Neural cell (in vitro differentiated cells): ENCODE results near the gene YTHDC2. TPM values are rescaled to one million over a fixed set of nuclear protein-coding genes. Genes with fewer than 3 reads are reported as not detected.

Experiments
- H2AFZ ChIP-seq: fragments of 200-600, 300-800 bp; sonication (generic), shearing (Covaris generic); 2 replicates; pipeline ENCODE4 v1.6.0; 2014; ENCODE audit warnings: low read depth, mild to moderate bottlenecking, antibody characterized with exemption, low read length, moderate library complexity
- H3F3A ChIP-seq: fragments of 200-600 bp; shearing (Covaris generic); 2 replicates; pipeline ENCODE4 v1.6.1; 2016; ENCODE audit warnings: mild to moderate bottlenecking, moderate library complexity, mixed read lengths, antibody characterized with exemption, low read length; ENCODE audit not compliant: insufficient read depth, poor library complexity, severe bottlenecking
- H3K27ac ChIP-seq: fragments of 200-600, 300-800 bp; sonication (generic), shearing (Covaris generic); 2 replicates; pipeline ENCODE4 v1.5.1; 2014; ENCODE audit warnings: mild to moderate bottlenecking, low read length, moderate library complexity
- H3K27me3 ChIP-seq: fragments of 300-800, 200-600 bp; sonication (generic), shearing (Covaris generic); 2 replicates; pipeline ENCODE4 v1.6.0; 2014; ENCODE audit warnings: mild to moderate bottlenecking, low read depth, low read length, moderate library complexity; ENCODE audit not compliant: insufficient read depth
- H3K36me3 ChIP-seq: fragments of 300-800, 200-600 bp; sonication (generic), shearing (Covaris generic); 2 replicates; pipeline ENCODE4 v1.5.1; 2014; ENCODE audit warnings: mild to moderate bottlenecking, antibody characterized with exemption, low read length, moderate library complexity; ENCODE audit not compliant: insufficient read depth
- H3K4me2 ChIP-seq: fragments of 300-800, 200-600 bp; sonication (generic), shearing (Covaris generic); 2 replicates; pipeline ENCODE4 v1.6.0; 2014; ENCODE audit warnings: mild to moderate bottlenecking, low read length
- H3K4me3 ChIP-seq: fragments of 300-800, 200-600 bp; sonication (generic), shearing (Covaris generic); 2 replicates; pipeline ENCODE4 v1.5.1; 2014; ENCODE audit warnings: mild to moderate bottlenecking, low read length, moderate library complexity
- H3K79me2 ChIP-seq: fragments of 200-600 bp; shearing (Covaris generic); replicated peaks from 2 replicates; pipeline ENCODE4 v1.6.0; 2014; ENCODE audit warnings: mild to moderate bottlenecking, low read length, moderate library complexity; ENCODE audit not compliant: insufficient read depth
- H3K9ac ChIP-seq: fragments of 300-800, 200-600 bp; sonication (generic), shearing (Covaris generic); 2 replicates; pipeline ENCODE4 v1.6.1; 2016; ENCODE audit warnings: mild to moderate bottlenecking, low read length, mixed read lengths
- H3K9me2 ChIP-seq: fragments of 200-600 bp; shearing (Covaris generic); 2 replicates; pipeline ENCODE4 v1.6.1; 2016; ENCODE audit warnings: mild to moderate bottlenecking, low read length, mixed read lengths; ENCODE audit not compliant: insufficient read depth
- H3K9me3 ChIP-seq: fragments of 200-600, 300-800 bp; sonication (generic), shearing (Covaris generic); 2 replicates; pipeline ENCODE4 v1.6.1; 2016; ENCODE audit warnings: mild to moderate bottlenecking, mixed run types, low read length, moderate library complexity, mixed read lengths
- H4K20me1 ChIP-seq: fragments of 200-600 bp; shearing (Covaris generic); 2 replicates; pipeline ENCODE4 v1.6.1; 2016; ENCODE audit warnings: mild to moderate bottlenecking, mixed run types; ENCODE audit not compliant: insufficient read depth
- CTCF ChIP-seq: fragments of 450-650 bp; IDR thresholded peaks from 2 replicates; pipeline ENCODE4 v1.5.1; 2014; ENCODE audit warnings: antibody characterized with exemption, mild to moderate bottlenecking, moderate library complexity; ENCODE audit not compliant: poor library complexity, severe bottlenecking
- EP300 ChIP-seq: fragments of 450-650 bp; conservative IDR thresholded peaks from 2 replicates; pipeline ENCODE4 v1.6.1; 2014; ENCODE audit warnings: antibody characterized with exemption, mild to moderate bottlenecking, moderate library complexity; ENCODE audit not compliant: poor library complexity, severe bottlenecking
- EZH2 ChIP-seq: fragments of 200-600, 300-800 bp; shearing (Covaris generic), sonication (generic); IDR thresholded peaks from 2 replicates; pipeline ENCODE4 v1.6.1; 2014; ENCODE audit warnings: antibody characterized with exemption, low read length, borderline replicate concordance, mild to moderate bottlenecking; ENCODE audit not compliant: insufficient read depth, poor library complexity, severe bottlenecking
- MXI1 ChIP-seq: fragments of 450-650 bp; conservative IDR thresholded peaks from 2 replicates; pipeline ENCODE4 v1.6.1; 2014; ENCODE audit warnings: antibody characterized with exemption, mild to moderate bottlenecking; ENCODE audit not compliant: poor library complexity, severe bottlenecking
- POLR2AphosphoS5 ChIP-seq: IDR thresholded peaks from 2 replicates; pipeline ENCODE4 v1.6.1; 2012
- RAD21 ChIP-seq: fragments of 450-650 bp; conservative IDR thresholded peaks from 2 replicates; pipeline ENCODE4 v1.6.1; 2014; ENCODE audit warnings: antibody characterized with exemption, mild to moderate bottlenecking, moderate library complexity
- REST ChIP-seq: IDR thresholded peaks from 2 replicates; pipeline ENCODE4 v1.6.1; 2012; ENCODE audit warnings: borderline replicate concordance
- SMC3 ChIP-seq: fragments of 450-650 bp; conservative IDR thresholded peaks from 2 replicates; pipeline ENCODE4 v1.6.1; 2014; ENCODE audit warnings: antibody characterized with exemption, mild to moderate bottlenecking, moderate library complexity; ENCODE audit not compliant: poor library complexity
- TAF1 ChIP-seq: IDR thresholded peaks from 2 replicates; pipeline ENCODE4 v1.6.1; 2012; ENCODE audit warnings: low read depth
- polyA plus RNA-seq: library from polyadenylated mRNA; depleted of rRNA; stranded (reverse); fragments of >200 nt; gene quantifications from 2 replicates; pipeline ENCODE4 v1.2.3, GENCODE V29; 2014

Gene YTHDC2
- polyA plus RNA-seq, 1 donor from 2014 or later = 43.7 TPM

- Histone ChIP-seq H3F3A (no peaks in the 10 kb centered on the region), H3K4me3 (no peak overlapping the region), H3K27me3 (no peaks in the 10 kb centered on the region), H3K9ac (no peak overlapping the region), H3K27ac (no peak overlapping the region), H4K20me1 (no peaks in the 10 kb centered on the region), H3K79me2 (no peaks in the 10 kb centered on the region), H3K4me2 (no peak overlapping the region), H3K36me3 (no peaks in the 10 kb centered on the region), H2AFZ (no peak overlapping the region), H3K9me3 (peaks cover 3% of the 10 kb centered on the region), H3K9me2 (no peaks in the 10 kb centered on the region)
- TF ChIP-seq MXI1 (no peak), TAF1 (no peak), CTCF (no peak), SMC3 (no peak), REST (no peak), EZH2 (no peak), POLR2AphosphoS5 (no peak), EP300 (no peak), RAD21 (no peak)
These were observed 93.9 kb downstream of the YTHDC2 start for GRCh38 chr5:113607361-113607760.

- H3F3A ChIP-seq = no peaks in the 10 kb centered on the region
- no peak overlapping the region for H3K4me3 ChIP-seq
- peaks cover 3% of the 10 kb centered on the region for H3K9me3 ChIP-seq
- no peaks in the 10 kb centered on the region for H3K36me3 ChIP-seq
- H3K9me2 ChIP-seq = no peaks in the 10 kb centered on the region
- no peak overlapping the region for H3K27ac ChIP-seq
- H2AFZ ChIP-seq = no peak overlapping the region
- no peaks in the 10 kb centered on the region for H4K20me1 ChIP-seq
- no peak for TF ChIP-seq RAD21
- TF ChIP-seq REST = no peak
- TF ChIP-seq POLR2AphosphoS5 = no peak
- no peak for TF ChIP-seq EZH2
- no peak for TF ChIP-seq SMC3
- no peak for TF ChIP-seq EP300
- TF ChIP-seq MXI1 = no peak
- TF ChIP-seq TAF1 = no peak
- no peak for TF ChIP-seq CTCF
- no peak overlapping the region for H3K4me2 ChIP-seq
- H3K9ac ChIP-seq = no peak overlapping the region
- no peaks in the 10 kb centered on the region for H3K27me3 ChIP-seq
- no peaks in the 10 kb centered on the region for H3K79me2 ChIP-seq
These were observed 94.7 kb downstream of the YTHDC2 start for GRCh38 chr5:113608113-113608596.
